ACHN (cell line): ENCODE results near the gene SLC10A7.
"Not testable (repeated sequence)": the region's sequence is repeated elsewhere in the genome, so short reads cannot be mapped to it uniquely, and the experiment has no call there.

Source experiments
- DNase-seq: peaks from one replicate; pipeline ENCODE4 v3.0.0-alpha.2; 2015
- in situ Hi-C: cut with HindIII; loops from 2 replicates; pipeline ENCODE4 v1.10.0; 2017; ENCODE audit warnings: low sequenced_read_pairs, low pct_ligation_motif_present, low pct_unique_long_range_greater_than_20kb

SLC10A7 gene

GRCh38 chr4:146382194-146382593 is 139.5 kb downstream of the SLC10A7 start:
- no peak for DNase-seq
- in situ Hi-C loops, result no loop called here

- no peak for DNase-seq
Measured at GRCh38 chr4:146381263-146381872, 140.4 kb downstream of the SLC10A7 start.

GRCh38 chr4:146379744-146380143 is 142.0 kb downstream of the SLC10A7 start:
- in situ Hi-C loops, result no loop called here

More at GRCh38 chr4:146381263-146381872, 140.4 kb downstream of the SLC10A7 start:
- in situ Hi-C loops, result no loop called here

GRCh38 chr4:146371812-146372211 is 149.9 kb downstream of the SLC10A7 start:
- in situ Hi-C loops, result no loop called here
- no peak for DNase-seq

More at GRCh38 chr4:146379744-146380143, 142.0 kb downstream of the SLC10A7 start:
- DNase-seq, result no peak

GRCh38 chr4:146370841-146371240 is 150.9 kb downstream of the SLC10A7 start:
- in situ Hi-C loops, result no loop called here

DNA sequence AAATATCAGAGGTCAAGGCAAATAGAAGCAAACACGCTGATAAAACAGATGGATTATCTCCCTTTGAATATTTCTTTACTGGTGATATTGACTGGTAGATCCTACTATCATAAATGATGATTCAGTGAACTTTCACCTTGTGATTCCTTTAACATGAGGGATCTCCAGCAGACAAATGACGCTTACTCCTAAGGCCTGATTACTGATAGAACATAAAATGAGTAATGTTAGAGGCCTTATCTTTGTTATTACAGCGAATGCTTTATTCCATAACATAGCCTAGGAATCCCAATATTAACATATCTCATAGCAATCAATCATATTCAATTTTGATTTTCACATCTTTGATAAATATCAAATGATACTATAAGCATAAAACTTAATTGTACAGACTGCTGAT is 152.3 kb downstream of the SLC10A7 start:
- DNase-seq, result no peak
- in situ Hi-C loops, result no loop called here

More at GRCh38 chr4:146370841-146371240, 150.9 kb downstream of the SLC10A7 start:
- no peak for DNase-seq

DNA sequence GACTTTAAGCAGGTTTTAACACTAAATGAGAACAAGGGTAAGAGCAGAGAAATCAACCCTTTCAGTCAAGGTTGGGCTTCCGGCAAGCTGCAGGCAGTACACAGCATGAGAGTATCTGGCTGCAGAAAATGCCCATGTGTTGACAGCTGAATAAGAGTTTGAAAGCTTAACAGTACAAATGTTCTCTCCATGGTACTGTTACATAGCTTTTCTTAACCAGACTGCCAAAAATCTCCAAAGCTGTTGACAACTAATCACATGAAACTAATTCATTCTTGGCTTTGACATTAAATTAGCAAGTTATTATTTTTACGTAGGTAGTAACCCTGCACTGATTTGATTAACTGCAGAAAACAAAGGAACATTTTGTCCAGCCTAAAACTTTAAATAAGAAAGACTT is 153.5 kb downstream of the SLC10A7 start:
- in situ Hi-C loops, result no loop called here
- no peak for DNase-seq

GRCh38 chr4:146367347-146367746 is 154.4 kb downstream of the SLC10A7 start:
- DNase-seq, result no peak
- in situ Hi-C loops, result no loop called here

- no peak for DNase-seq
- in situ Hi-C loops, result no loop called here
Measured at GRCh38 chr4:146359771-146360170, 162.0 kb downstream of the SLC10A7 start.

DNA sequence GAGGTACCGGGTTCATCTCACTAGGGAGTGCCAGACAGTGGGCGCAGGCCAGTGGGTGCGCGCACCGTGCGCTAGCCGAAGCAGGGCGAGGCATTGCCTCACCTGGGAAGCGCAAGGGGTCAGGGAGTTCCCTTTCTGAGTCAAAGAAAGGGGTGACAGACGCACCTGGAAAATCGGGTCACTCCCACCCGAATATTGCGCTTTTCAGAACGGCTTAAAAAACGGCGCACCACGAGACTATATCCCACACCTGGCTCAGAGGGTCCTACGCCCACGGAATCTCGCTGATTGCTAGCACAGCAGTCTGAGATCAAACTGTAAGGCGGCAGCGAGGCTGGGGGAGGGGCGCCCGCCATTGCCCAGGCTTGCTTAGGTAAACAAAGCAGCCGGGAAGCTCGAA is 171.6 kb downstream of the SLC10A7 start:
- DNase-seq, in situ Hi-C loops: not testable (repeated sequence)

DNA sequence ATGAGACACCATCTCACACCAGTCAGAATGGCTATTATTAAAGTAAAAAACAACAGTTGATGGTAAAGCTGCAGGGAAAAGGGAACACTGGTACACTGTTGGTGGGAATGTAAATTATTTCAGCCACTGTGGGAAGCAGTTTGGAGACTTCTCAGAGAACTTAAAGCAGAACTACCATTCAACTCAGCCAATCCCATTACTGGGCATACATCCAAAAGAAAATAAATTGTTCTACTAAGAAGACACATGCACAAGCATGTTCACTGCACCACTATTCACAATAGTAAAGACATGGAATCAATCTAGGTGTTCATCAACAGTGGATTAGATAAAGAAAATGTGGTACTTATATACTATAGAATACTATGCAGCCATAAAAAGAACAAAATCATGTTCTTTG is 172.4 kb downstream of the SLC10A7 start:
- no peak for DNase-seq
- in situ Hi-C loops, result loop anchor here (25.0 kb wide), 1 partner anchor 563 kb away; no protein-coding TSS in a partner anchor

- in situ Hi-C loops, result loop anchor here (25.0 kb wide), 1 partner anchor 564 kb away; no protein-coding TSS in a partner anchor
- DNase-seq, result no peak
Measured at GRCh38 chr4:146347822-146348221, 173.9 kb downstream of the SLC10A7 start.

- in situ Hi-C loops, result loop anchor here (25.0 kb wide), 1 partner anchor 566 kb away; no protein-coding TSS in a partner anchor
- no peak for DNase-seq
Measured at GRCh38 chr4:146346276-146346675, 175.5 kb downstream of the SLC10A7 start.

DNA sequence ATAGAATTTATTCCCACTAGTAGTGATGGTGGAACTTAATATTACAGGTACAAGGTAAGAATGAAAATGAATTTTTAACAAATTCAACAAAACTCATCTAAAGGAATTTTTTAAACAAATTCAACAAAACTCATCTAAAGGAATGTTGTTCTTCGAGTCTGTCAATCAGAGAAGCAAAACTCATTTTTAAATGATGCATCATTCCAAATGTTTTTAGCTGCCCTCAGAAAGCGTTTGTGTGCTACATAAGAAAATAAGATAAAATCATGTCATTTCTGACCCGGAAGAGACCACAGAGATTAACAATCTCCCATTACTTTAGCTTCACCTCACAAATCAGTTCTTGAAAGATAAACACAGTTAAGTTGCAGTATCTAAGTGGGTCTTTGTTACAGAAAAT is 178.0 kb downstream of the SLC10A7 start:
- no peak for DNase-seq
- in situ Hi-C loops, result loop anchor here (25.0 kb wide), 1 partner anchor 569 kb away; no protein-coding TSS in a partner anchor

GRCh38 chr4:146343199-146343598 is 178.5 kb downstream of the SLC10A7 start:
- DNase-seq, result no peak
- in situ Hi-C loops, result loop anchor here (25.0 kb wide), 1 partner anchor 569 kb away; no protein-coding TSS in a partner anchor

- peak; percentile 39 for DNase-seq
- in situ Hi-C loops, result loop anchor here (25.0 kb wide), 1 partner anchor 570 kb away; no protein-coding TSS in a partner anchor
Measured at GRCh38 chr4:146342600-146343192, 179.0 kb downstream of the SLC10A7 start.

DNA sequence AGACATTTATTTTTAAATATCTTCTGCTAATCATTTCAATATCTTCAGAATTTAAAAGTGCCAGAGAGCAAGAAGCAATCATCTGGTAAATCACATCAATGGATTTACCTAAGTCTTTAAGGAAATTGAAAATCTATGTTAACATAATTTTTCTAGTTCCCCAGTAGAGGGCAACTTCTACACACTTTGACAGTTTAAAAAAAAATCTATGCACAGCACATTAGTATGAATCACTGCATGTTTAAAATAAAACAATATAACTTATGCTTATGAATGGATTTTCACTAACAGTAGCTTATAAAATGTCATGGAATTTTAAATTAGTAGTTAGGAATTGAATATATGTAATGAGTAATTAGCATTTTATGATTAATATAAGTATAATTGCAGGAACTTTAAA is 180.9 kb downstream of the SLC10A7 start:
- DNase-seq, result peak; percentile 56
- in situ Hi-C loops, result loop anchor here (25.0 kb wide), 1 partner anchor 572 kb away; no protein-coding TSS in a partner anchor

- peak; percentile 22 for DNase-seq
- in situ Hi-C loops, result loop anchor here (25.0 kb wide), 1 partner anchor 574 kb away; no protein-coding TSS in a partner anchor
Measured at GRCh38 chr4:146338512-146338911, 183.2 kb downstream of the SLC10A7 start.

- in situ Hi-C loops, result loop anchor here (25.0 kb wide), 1 partner anchor 576 kb away; no protein-coding TSS in a partner anchor
- DNase-seq, result no peak
Measured at GRCh38 chr4:146336410-146336807, 185.3 kb downstream of the SLC10A7 start.
